NK-92 (cell line): ENCODE measurements around the gene PLA2G2C.

Experiments used
- DNase-seq: peaks from one replicate; lab custom pipeline; 2025; ENCODE audit not compliant: unreplicated experiment; lab: John Stamatoyannopoulos, UW

PLA2G2C gene

GRCh38 chr1:20209471-20209870 lies 23.2 kb upstream of the PLA2G2C start:
- no peak for DNase-seq

GRCh38 chr1:20207546-20207945 lies 21.2 kb upstream of the PLA2G2C start:
- no peak for DNase-seq

GRCh38 chr1:20202166-20202565 lies 15.8 kb upstream of the PLA2G2C start:
- no peak for DNase-seq

GRCh38 chr1:20200966-20201365 lies 14.6 kb upstream of the PLA2G2C start:
- DNase-seq: no peak

GRCh38 chr1:20199840-20200239 lies 13.5 kb upstream of the PLA2G2C start:
- DNase-seq: no peak

GRCh38 chr1:20199403-20199802 lies 13.1 kb upstream of the PLA2G2C start:
- DNase-seq: no peak

GRCh38 chr1:20198918-20199317 lies 12.6 kb upstream of the PLA2G2C start:
- no peak for DNase-seq

GRCh38 chr1:20198296-20198695 lies 12.0 kb upstream of the PLA2G2C start:
- DNase-seq: no peak

- no peak for DNase-seq
Observed at GRCh38 chr1:20197329-20197791, 11.0 kb upstream of the PLA2G2C start.

GRCh38 chr1:20195462-20195780 lies 9.1 kb upstream of the PLA2G2C start:
- DNase-seq: no peak

GRCh38 chr1:20194757-20195461 lies 8.6 kb upstream of the PLA2G2C start:
- DNase-seq: no peak

GRCh38 chr1:20194224-20194623 lies 7.9 kb upstream of the PLA2G2C start:
- DNase-seq: no peak

GRCh38 chr1:20192871-20193411 lies 6.6 kb upstream of the PLA2G2C start:
- no peak for DNase-seq

GRCh38 chr1:20192364-20192763 lies 6.0 kb upstream of the PLA2G2C start:
- DNase-seq: no peak

- DNase-seq: no peak
Observed at GRCh38 chr1:20191266-20191825, 5.0 kb upstream of the PLA2G2C start.

GRCh38 chr1:20190256-20191160 lies 4.2 kb upstream of the PLA2G2C start:
- DNase-seq: no peak

GRCh38 chr1:20189664-20190063 lies 3.3 kb upstream of the PLA2G2C start:
- no peak for DNase-seq

GRCh38 chr1:20188455-20188817 lies 2.1 kb upstream of the PLA2G2C start:
- DNase-seq: no peak

GRCh38 chr1:20187813-20188454 lies 1.6 kb upstream of the PLA2G2C start:
- no peak for DNase-seq

GRCh38 chr1:20187103-20187812 lies 940 bp upstream of the PLA2G2C start:
- no peak for DNase-seq
